ENCODE data around the gene RPS6KA2.

Gene RPS6KA2

GRCh38 chr6:166492092-166492741, 134.8 kb downstream of the RPS6KA2 start:
- no peak for DNase-seq

- no peak for DNase-seq
Measured at GRCh38 chr6:166490671-166491500, 136.2 kb downstream of the RPS6KA2 start.

GRCh38 chr6:166489301-166490155, 137.5 kb downstream of the RPS6KA2 start:
- no peak for DNase-seq

GRCh38 chr6:166488701-166489100, 138.3 kb downstream of the RPS6KA2 start:
- no peak for DNase-seq

DNA sequence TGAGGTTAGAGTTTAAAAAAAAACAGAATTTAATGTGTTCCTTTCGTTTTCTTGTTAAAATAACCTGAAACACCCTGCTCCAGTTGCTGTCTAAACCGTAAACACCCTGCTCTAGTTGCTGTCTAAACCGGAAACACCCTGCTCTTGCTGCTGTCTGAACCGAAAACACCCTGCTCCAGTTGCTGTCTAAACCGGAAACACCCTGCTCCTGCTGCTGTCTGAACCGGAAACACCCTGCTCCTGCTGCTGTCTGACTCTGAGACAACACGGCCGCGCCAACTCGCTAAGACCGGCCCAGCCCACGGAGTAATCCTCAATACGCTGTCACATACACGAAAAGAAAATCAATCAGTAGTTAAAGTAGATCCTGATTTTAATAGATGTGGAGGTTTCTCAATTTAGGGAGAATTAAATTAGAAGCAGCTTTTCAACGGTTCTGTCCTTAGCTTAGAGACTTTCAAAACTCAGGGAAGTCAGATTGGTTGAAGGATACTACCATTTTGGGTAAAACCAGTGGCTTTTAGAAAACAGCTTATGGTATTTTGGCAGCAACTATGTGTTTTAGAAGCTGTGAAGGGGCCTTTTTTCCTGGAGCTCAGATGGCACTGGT, 138.9 kb downstream of the RPS6KA2 start:
- peak in 21 of 56 donors; percentile 9 to 61 (median 33) for DNase-seq

DNA sequence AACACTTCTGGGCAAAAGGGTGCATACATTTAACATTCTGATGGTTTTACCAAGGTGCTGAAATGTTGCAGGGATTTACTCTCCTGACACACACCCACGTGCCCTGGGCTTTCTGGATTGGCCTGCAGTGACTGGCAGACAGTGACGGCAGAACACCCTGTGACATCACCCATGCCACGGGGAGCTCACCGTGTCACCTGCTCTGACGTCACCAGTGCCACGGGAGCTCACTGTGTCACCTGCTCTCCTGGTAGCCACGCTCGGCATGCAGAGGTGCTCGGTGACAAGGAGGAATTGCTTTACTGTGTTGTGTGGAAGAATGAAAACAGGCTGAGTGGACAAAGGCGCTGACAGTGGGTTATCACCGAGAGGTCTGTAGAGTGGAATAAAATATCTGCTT, 139.9 kb downstream of the RPS6KA2 start:
- peak in 2 of 56 donors; percentile 17 to 48 for DNase-seq

GRCh38 chr6:166486536-166486880, 140.5 kb downstream of the RPS6KA2 start:
- DNase-seq, result no peak

- no peak for DNase-seq
Measured at GRCh38 chr6:166485651-166486535, 141.2 kb downstream of the RPS6KA2 start.

DNA sequence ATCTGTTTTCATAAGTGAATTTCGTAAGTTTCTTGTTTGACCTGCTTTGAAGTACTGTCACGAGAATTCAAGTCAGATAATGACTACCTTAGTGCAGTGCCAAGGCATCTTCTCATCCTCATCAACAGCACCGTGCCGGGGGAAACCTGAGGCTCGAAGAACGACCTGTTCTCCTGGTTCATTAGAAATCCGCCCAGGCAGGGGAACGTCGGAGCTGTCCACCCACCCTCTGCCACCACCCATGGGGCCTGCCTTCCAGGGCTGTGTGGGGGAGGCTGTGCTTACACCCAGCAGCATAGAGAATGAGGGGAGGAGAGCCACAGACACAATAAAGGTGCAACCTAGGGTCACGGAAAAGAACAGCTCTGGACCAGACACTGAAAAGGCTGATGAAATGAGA, 142.2 kb downstream of the RPS6KA2 start:
- peak in 41 of 56 donors; percentile 7 to 91 (median 61) for DNase-seq

- DNase-seq, result peak in 1 of 56 donors; percentile 28
Measured at GRCh38 chr6:166483573-166484250, 143.3 kb downstream of the RPS6KA2 start.

- DNase-seq, result no peak
Measured at GRCh38 chr6:166483026-166483425, 144.0 kb downstream of the RPS6KA2 start.

DNA sequence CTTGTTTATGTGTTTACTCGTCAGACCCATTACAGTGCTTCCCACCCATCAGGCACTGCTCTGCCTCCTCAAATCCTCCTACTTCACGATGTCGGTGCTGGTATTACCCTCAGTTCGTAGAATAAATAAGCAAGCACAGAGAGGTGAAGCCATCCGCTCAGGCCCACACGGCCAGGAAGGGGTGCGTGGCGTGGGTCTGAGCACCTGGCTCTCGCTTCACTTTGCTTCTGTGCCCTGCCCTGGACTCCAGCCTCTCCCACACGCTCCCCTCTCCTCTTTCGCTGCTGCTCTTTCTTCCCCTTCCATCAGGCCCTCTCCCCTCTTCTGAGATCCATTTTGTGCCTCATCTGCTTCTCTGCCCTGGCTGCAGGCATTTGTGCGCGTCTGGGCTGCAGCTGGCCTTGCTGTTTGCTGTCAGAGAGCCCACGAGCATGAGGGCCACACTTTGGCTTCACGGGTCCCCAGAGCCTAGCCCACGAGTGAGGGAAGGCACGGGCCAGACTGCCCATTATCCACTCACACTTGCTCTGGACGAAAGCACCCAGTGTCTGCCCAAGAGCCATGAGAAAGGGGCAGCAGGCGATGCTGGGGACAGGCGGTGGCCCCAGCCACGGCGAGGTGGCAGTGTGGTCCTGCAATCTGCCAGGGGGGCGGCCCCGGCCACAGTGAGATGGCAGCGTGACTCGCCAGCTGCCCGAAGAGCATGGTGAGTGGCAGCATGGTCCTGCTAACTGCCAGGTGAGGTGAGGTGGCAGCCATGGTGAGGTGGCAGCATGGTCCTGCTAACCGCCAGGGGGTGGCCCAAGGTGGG, 148.1 kb downstream of the RPS6KA2 start:
- DNase-seq, result no peak

DNA sequence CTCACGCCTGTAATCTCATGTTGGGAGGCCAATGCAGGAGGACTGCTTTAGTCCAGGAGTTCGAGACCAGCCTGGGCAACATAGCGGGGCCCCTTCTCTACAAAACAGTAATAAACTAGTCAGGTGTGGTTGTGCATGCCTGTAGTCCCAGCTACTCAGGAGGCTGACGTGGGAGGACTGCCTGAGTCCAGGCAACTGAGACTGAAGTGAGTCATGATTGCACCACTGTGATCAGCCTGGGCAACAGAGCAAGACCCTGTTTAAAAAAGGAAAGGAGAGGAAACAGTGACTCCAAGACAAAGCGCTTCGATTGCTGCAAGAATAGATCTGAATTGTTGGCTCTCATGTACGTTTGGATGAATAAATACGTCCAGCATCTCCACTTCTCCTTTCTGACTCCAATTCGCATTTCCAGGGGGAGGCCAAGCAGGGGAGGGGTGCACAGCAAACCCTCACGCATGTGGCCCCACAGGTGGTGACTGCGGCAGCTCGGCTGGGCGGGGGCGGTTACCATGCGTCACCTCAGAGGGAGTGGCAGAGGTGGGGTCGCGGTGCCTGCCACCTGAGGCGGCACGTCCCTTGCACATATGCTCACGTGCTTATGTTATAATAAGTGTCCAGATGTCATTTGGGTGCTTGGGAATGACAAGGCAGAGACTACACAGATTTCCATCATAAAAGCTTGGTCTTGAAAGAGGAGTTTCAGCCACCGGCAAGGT, 149.2 kb downstream of the RPS6KA2 start:
- DNase-seq, result no peak

- no peak for DNase-seq
Measured at GRCh38 chr6:166476634-166477215, 150.3 kb downstream of the RPS6KA2 start.

DNA sequence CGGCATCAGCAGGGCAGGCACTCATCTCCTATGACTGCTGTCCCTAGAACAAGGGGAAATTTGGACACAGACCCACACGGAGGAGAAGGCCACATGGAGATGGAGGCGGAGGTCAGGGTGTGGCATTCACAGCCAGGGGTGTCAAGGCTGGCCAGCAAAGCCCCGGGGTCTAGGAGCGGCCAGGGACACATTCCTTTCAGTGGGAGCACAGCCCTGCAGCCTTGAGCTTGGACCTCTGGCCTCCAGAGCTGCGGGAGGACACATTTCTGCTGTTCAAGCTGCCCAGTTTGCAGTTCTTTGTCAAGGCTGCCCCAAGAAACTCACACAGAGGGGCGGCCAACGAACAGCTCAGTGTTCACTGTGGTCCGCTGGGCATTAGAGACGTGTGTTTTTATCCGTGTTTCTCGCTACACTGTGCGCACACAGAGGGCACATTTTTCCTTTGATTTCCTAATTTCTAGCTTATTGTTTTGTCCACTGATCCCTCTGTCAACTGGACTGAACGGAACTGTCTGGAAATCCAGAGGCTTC, 150.9 kb downstream of the RPS6KA2 start:
- no peak for DNase-seq

GRCh38 chr6:166474721-166475565, 152.1 kb downstream of the RPS6KA2 start:
- DNase-seq, result no peak

Data from nucleus accumbens (tissue), 56 donors.